GM12873 (cell line): ENCODE results near the gene ICA1.

Experiments
- TF ChIP-seq, protein P1 (sequence below): IDR thresholded peaks from 2 replicates; pipeline ENCODE4 v1.5.1; 2012; ENCODE audit warnings: low read depth, mild to moderate bottlenecking, moderate library complexity, low read length, control low read depth; ENCODE audit not compliant: insufficient read depth; ENCODE audit errors: missing control alignments

Gene ICA1

GRCh38 chr7:8261711-8262695 lies at the start of gene ICA1:
Gene ICA1, minus strand, starts transcription at chr7:8262167. Its CDS starts 26,241 bp downstream, at chr7:8235926.
- TF ChIP-seq, protein P1, sequence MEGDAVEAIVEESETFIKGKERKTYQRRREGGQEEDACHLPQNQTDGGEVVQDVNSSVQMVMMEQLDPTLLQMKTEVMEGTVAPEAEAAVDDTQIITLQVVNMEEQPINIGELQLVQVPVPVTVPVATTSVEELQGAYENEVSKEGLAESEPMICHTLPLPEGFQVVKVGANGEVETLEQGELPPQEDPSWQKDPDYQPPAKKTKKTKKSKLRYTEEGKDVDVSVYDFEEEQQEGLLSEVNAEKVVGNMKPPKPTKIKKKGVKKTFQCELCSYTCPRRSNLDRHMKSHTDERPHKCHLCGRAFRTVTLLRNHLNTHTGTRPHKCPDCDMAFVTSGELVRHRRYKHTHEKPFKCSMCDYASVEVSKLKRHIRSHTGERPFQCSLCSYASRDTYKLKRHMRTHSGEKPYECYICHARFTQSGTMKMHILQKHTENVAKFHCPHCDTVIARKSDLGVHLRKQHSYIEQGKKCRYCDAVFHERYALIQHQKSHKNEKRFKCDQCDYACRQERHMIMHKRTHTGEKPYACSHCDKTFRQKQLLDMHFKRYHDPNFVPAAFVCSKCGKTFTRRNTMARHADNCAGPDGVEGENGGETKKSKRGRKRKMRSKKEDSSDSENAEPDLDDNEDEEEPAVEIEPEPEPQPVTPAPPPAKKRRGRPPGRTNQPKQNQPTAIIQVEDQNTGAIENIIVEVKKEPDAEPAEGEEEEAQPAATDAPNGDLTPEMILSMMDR = no peak

DNA sequence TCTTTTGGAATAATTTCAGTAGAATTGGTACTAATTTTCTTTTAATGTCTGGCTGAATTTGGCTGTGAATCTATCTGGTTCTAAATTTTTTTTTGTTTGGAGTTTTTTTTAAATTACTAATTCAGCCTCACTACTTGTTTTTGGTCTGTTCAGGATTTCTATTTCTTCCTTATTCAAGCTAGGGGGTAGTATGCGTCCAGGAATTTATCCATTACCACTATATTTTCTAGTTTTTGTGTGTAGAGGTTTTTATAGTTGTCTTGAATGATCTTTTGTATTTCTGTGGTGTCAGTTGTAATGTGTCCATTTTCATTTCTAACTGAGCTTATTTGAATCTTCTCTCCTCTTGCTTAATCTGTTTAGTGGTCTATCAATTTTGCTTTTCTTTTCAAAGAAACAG lies 48.9 kb upstream of the ICA1 start:
- TF ChIP-seq, protein P1 = no peak

- TF ChIP-seq, protein P1 = no peak
Measured at GRCh38 chr7:8305625-8306388, 43.8 kb upstream of the ICA1 start.

DNA sequence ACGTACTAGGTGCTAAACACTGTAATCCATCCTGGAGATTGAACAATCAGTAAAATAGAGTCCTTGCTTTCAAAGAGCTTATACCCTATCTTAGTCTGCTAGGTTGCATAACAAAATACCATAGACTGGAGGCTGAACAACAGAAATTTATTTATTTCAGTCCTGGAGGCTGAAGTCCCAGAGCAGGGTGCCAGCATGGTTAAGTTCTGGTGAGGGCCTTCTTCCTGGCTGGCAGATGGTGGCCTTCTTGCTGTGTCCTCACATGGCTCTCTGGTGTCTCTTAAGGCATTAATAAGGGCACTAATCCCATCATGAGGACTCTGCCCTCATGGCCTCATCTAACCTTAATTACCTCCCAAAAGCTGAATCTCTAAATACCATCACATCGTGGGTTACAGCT lies 43.1 kb upstream of the ICA1 start:
- TF ChIP-seq, protein P1 = no peak

- TF ChIP-seq, protein P1 = no peak
Measured at GRCh38 chr7:8303904-8304528, 42.0 kb upstream of the ICA1 start.

- TF ChIP-seq, protein P1 = no peak
Measured at GRCh38 chr7:8296362-8296659, 34.3 kb upstream of the ICA1 start.
